ENCODE results near the gene NRGN. TPM values are rescaled to one million over a fixed set of nuclear protein-coding genes. Genes with fewer than 3 reads are reported as not detected.

The NRGN gene
- 4.1 TPM for total RNA-seq
- long read RNA-seq = 0 reads

- intact Hi-C loops (cut with micrococcal nuclease) = no loop called here
- ATAC-seq (peak; percentile 99), DNase-seq (peak; percentile 96)
Observed at GRCh38 chr11:124739479-124740276, at the start of gene NRGN. Gene NRGN, plus strand, starts transcription at chr11:124739942. Its CDS starts 143 bp downstream, at chr11:124740085.

- DNase-seq (no peak), ATAC-seq (no peak)
- intact Hi-C loops (cut with micrococcal nuclease) = no loop called here
Observed at GRCh38 chr11:124693142-124693541, 46.6 kb upstream of the NRGN start.

DNA sequence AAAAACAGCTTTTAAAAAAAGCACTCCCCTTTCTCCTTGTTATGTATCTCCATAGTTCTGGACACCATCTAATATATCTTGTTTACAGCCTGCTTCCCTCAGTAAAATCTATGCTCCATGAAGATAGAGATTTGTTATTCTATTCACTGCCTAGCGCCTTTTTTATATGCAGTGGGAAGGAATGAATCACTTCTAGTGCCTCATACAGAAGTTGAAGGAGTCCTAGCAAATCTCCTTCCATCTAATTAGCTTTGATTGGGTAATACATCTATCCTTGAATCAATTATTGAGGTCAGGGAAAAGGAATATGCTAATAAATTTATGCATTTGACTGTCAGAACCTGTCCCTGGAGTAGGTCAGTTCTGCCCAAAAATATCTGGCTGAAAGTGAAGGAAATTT is 40.2 kb upstream of the NRGN start:
- no peak for ATAC-seq
- intact Hi-C loops (cut with micrococcal nuclease) = no loop called here

GRCh38 chr11:124700028-124700427 is 39.7 kb upstream of the NRGN start:
- intact Hi-C loops (cut with micrococcal nuclease) = no loop called here
- DNase-seq = no peak
- ATAC-seq = no peak

More for the DNA sequence above, 40.2 kb upstream of the NRGN start:
- no peak for DNase-seq

DNA sequence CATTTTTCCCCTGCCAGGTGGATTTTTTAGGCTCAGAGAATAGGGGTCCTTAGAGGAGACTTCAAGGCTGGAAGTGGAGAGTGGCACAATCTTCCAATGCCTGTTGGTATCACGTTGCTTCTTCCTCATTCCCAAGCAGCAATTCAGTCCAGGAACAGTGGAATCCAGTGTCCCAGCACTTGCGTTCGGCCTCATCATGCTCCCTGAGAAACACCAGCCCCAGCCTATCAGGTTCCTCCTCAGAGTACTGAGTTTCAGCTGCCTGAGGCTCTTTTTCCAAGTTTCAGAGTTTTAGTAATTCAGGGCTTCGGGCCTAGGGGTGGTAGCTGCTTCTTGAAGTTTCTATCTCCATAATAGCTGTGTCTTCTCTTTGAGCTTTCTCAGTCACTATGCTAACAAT is 31.9 kb upstream of the NRGN start:
- ATAC-seq (no peak), DNase-seq (no peak)
- intact Hi-C loops (cut with micrococcal nuclease) = no loop called here

- ATAC-seq (no peak), DNase-seq (no peak)
- intact Hi-C loops (cut with micrococcal nuclease) = no loop called here
Observed at GRCh38 chr11:124712392-124712791, 27.4 kb upstream of the NRGN start.

DNA sequence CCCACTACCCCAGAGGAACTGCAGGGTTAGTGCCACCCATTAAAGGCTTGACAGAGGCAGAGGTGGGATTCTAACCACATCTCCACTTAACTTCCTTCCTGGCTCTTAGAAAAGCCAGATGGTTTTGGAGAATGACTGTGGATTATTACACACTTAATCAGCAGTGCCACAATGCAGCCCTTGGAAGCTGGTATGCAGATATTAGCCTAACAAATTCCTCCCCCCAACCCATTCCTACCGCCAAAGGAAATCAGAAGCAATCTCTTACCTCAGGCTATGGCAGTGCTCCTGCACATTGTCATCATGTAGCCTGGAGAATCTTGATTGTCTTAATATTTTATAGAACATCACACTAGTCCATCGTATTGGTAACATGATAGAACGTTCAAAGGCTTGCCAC is 23.2 kb upstream of the NRGN start:
- DNase-seq (no peak), ATAC-seq (no peak)
- intact Hi-C loops (cut with micrococcal nuclease) = no loop called here

- intact Hi-C loops (cut with micrococcal nuclease) = no loop called here
Observed at GRCh38 chr11:124717421-124717785, 22.3 kb upstream of the NRGN start.

GRCh38 chr11:124717786-124718651 is 21.7 kb upstream of the NRGN start:
- intact Hi-C loops (cut with micrococcal nuclease) = no loop called here
- DNase-seq (peak; percentile 69), ATAC-seq (peak; percentile 84)

More at GRCh38 chr11:124717421-124717785, 22.3 kb upstream of the NRGN start:
- ATAC-seq (peak; percentile 73), DNase-seq (no peak)

- ATAC-seq = no peak
- DNase-seq = no peak
- intact Hi-C loops (cut with micrococcal nuclease) = no loop called here
Observed at GRCh38 chr11:124718801-124719200, 20.9 kb upstream of the NRGN start.

DNA sequence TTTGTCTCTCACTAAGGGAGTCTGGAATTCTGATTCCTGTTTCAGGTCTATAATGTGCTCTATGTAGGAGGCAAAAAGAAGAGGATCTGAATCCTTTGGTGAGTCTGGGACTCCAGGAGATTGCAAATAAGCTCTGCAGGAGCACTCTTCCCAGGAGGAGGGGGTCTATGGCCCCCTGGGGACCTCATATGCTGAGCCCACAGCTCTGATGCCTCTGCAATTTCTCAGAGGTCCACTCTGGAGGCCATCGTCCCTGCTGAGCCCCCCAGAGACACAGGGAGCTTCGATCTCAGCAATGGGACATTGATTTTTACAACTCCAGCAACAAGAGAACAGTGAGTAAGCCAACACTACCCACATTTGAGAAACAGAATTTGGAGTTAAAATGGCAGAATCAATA is 20.2 kb upstream of the NRGN start:
- DNase-seq (no peak), ATAC-seq (no peak)
- intact Hi-C loops (cut with micrococcal nuclease) = no loop called here

- intact Hi-C loops (cut with micrococcal nuclease) = no loop called here
Observed at GRCh38 chr11:124722176-124722575, 17.6 kb upstream of the NRGN start.

GRCh38 chr11:124724979-124725718 is 14.6 kb upstream of the NRGN start:
- ATAC-seq = peak; percentile 41
- peak; percentile 35 for DNase-seq
- intact Hi-C loops (cut with micrococcal nuclease) = no loop called here

More at GRCh38 chr11:124722176-124722575, 17.6 kb upstream of the NRGN start:
- ATAC-seq (no peak), DNase-seq (no peak)

- peak; percentile 51 for ATAC-seq
- DNase-seq = no peak
- intact Hi-C loops (cut with micrococcal nuclease) = no loop called here
Observed at GRCh38 chr11:124725719-124726105, 14.0 kb upstream of the NRGN start.

GRCh38 chr11:124727474-124727873 is 12.3 kb upstream of the NRGN start:
- intact Hi-C loops (cut with micrococcal nuclease) = no loop called here
- DNase-seq (no peak), ATAC-seq (no peak)

DNA sequence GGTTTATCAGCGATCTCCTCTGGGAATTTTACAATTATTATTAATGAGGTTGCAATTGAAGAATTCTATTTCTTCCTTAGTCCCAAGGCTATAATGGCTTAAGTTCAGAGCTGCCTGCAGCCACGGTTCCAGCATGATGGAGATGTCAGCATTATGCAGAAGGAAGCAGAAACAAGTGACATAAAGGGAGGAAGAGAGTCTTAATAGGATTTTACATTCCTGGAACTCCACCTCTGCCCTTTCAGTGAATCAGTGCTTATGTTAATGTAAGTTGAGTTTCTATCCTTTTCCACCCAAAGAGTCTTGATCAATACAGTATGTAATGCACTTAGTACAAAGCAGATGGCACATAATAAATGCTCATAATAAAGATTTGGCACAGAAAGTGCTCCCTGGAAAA is 11.6 kb upstream of the NRGN start:
- intact Hi-C loops (cut with micrococcal nuclease) = no loop called here
- ATAC-seq = no peak
- no peak for DNase-seq

- DNase-seq (no peak), ATAC-seq (no peak)
- intact Hi-C loops (cut with micrococcal nuclease) = no loop called here
Observed at GRCh38 chr11:124729571-124729970, 10.2 kb upstream of the NRGN start.

DNA sequence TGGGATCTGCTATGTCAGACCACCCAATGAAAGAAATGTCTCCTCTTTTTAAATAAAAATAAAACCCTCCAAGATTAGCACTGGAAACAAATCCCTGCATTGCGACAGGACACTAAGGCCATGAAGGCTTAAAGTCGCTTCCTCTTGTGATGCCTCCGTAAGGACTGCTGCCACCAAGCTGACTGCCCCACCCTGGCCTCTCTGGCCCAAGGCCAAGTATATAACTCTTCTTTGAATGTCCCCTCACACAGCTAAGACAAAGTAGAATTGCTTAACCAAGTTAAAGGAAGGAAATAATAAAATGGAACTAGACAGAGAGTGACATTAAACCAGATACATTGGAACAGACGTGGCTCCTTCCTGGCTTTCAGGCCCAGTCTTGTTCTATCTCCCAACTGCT is 7.5 kb upstream of the NRGN start:
- peak; percentile 42 for DNase-seq
- intact Hi-C loops (cut with micrococcal nuclease) = no loop called here
- ATAC-seq = peak; percentile 59

DNA sequence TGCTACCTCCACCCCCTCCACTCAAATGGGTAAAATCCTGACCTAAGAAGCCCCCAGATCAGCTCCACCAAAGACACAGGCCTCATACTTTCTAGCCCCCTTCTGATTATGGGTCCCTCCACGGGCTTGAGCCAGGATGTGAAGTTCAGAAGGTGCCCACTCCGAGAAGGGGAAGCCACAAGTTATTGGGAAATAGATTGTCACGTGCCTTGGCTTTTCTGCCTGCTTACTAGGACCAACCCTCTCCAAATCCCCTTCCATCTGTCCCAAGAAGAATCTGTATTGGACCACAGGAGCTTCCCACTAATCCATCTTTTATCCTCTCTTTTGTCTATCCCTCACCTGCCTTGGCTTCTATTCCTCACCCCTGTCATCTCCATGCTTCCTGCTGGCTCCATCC is 3.0 kb upstream of the NRGN start:
- no peak for ATAC-seq
- DNase-seq = no peak
- intact Hi-C loops (cut with micrococcal nuclease) = no loop called here
